Measurements from ENCODE around the gene BBS9. TPM values are rescaled to one million over a fixed set of nuclear protein-coding genes. Genes with fewer than 3 reads are reported as not detected.
"Not testable (repeated sequence)": the region's sequence is repeated elsewhere in the genome, so short reads cannot be mapped to it uniquely, and the experiment has no call there.

BBS9 gene
- total RNA-seq, 1 experiment from 2014 or later, result 4.7 TPM

DNA sequence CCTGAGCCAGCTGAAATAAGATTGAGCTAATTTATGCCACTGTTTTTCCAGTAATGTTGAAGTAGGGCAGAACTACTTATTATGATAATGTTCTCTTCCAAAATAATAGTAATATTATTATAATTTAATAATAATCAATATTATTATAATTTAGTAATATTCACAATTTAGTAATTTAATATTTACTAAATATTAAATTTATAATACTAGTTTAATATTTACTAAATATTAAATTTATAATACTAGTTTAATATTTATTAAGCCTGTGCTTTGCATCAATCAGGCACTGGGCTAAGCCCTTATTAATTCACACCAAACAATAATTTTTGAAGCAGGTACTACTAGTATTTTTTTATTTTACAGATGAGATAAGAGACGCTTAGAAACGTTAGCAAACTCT, 170.1 kb downstream of the BBS9 start:
- H3K4me1 Mint-ChIP-seq (ENCODE audit: low read depth, unreplicated experiment), result no peaks in the 10 kb centered on the region

DNA sequence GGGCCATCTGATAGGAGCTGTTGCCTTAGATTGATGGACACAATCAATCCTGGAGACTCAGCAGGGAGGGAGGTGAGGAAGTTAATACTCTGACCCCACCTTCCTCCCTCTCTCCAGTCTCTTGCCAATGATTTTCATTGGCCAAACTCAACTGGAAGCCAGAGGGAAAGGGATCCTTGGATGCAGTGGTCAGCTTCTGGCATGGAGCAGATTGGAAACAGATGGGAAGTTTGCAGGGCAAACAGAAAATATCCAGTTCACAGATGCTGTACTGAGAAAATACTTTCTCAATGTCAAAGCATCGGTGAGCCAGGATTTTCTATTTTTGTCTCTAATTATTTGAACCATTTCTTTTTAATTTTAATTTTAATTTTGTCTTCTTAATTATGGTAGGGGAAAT, 170.8 kb downstream of the BBS9 start:
- Histone ChIP-seq H3K4me3 (ENCODE audit: low read depth, low read length) (no peak overlapping the region), H3K9me3 (peaks cover 12% of the 10 kb centered on the region), H3K27me3 (replicated peaks; ENCODE audit: control insufficient read depth, insufficient read depth, low read length) (no peaks in the 10 kb centered on the region), H3K4me1 (no peaks in the 10 kb centered on the region), H3K36me3 (ENCODE audit: control insufficient read depth, insufficient read depth, low read length) (no peaks in the 10 kb centered on the region)
- Mint-ChIP-seq H3K9me3 (ENCODE audit: unreplicated experiment) (peaks cover 31% of the 10 kb centered on the region), H3K4me1 (ENCODE audit: low read depth, unreplicated experiment) (no peaks in the 10 kb centered on the region), H3K27me3 (ENCODE audit: insufficient read depth, unreplicated experiment) (no peaks in the 10 kb centered on the region), H3K36me3 (ENCODE audit: insufficient read depth, unreplicated experiment) (no peaks in the 10 kb centered on the region), H3K4me3 (ENCODE audit: unreplicated experiment) (no peak overlapping the region), H3K27ac (ENCODE audit: unreplicated experiment) (no peak overlapping the region)
- CTCF ChIA-PET, result no interaction called here
- TF ChIP-seq, protein P1, sequence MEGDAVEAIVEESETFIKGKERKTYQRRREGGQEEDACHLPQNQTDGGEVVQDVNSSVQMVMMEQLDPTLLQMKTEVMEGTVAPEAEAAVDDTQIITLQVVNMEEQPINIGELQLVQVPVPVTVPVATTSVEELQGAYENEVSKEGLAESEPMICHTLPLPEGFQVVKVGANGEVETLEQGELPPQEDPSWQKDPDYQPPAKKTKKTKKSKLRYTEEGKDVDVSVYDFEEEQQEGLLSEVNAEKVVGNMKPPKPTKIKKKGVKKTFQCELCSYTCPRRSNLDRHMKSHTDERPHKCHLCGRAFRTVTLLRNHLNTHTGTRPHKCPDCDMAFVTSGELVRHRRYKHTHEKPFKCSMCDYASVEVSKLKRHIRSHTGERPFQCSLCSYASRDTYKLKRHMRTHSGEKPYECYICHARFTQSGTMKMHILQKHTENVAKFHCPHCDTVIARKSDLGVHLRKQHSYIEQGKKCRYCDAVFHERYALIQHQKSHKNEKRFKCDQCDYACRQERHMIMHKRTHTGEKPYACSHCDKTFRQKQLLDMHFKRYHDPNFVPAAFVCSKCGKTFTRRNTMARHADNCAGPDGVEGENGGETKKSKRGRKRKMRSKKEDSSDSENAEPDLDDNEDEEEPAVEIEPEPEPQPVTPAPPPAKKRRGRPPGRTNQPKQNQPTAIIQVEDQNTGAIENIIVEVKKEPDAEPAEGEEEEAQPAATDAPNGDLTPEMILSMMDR (IDR thresholded peaks at IDR 0.05; ENCODE audit: insufficient read depth in 1 of 2, low read depth in 1 of 2, low read length in 1 of 2, severe bottlenecking in 1 of 2, unreplicated experiment in 1 of 2), result no peak
- DNase-seq, result no peak
- BruUV-seq (replicated peaks), result no TSS peak
- POLR2A ChIA-PET, result no interaction called here
- intact Hi-C loops (cut with micrococcal nuclease; ENCODE audit: unreplicated experiment), result no loop called here

More for the DNA sequence above, 170.1 kb downstream of the BBS9 start:
- TF ChIP-seq, protein P1 (IDR thresholded peaks at IDR 0.05; ENCODE audit: insufficient read depth in 1 of 2, low read depth in 1 of 2, low read length in 1 of 2, severe bottlenecking in 1 of 2, unreplicated experiment in 1 of 2), result no peak
- Histone ChIP-seq H3K9me3 (peaks cover 12% of the 10 kb centered on the region), H3K4me3 (ENCODE audit: low read depth, low read length) (no peak overlapping the region), H3K4me1 (no peaks in the 10 kb centered on the region), H3K27me3 (replicated peaks; ENCODE audit: control insufficient read depth, insufficient read depth, low read length) (no peaks in the 10 kb centered on the region), H3K36me3 (ENCODE audit: control insufficient read depth, insufficient read depth, low read length) (no peaks in the 10 kb centered on the region)
- Mint-ChIP-seq H3K4me3 (ENCODE audit: unreplicated experiment) (no peak overlapping the region), H3K36me3 (ENCODE audit: insufficient read depth, unreplicated experiment) (no peaks in the 10 kb centered on the region), H3K27ac (ENCODE audit: unreplicated experiment) (no peak overlapping the region), H3K9me3 (ENCODE audit: unreplicated experiment) (peaks cover 31% of the 10 kb centered on the region), H3K27me3 (ENCODE audit: insufficient read depth, unreplicated experiment) (no peaks in the 10 kb centered on the region)
- intact Hi-C loops (cut with micrococcal nuclease; ENCODE audit: unreplicated experiment), result no loop called here
- ChIA-PET CTCF (no interaction called here), POLR2A (no interaction called here)
- no TSS peak for BruUV-seq (replicated peaks)
- DNase-seq, result no peak

DNA sequence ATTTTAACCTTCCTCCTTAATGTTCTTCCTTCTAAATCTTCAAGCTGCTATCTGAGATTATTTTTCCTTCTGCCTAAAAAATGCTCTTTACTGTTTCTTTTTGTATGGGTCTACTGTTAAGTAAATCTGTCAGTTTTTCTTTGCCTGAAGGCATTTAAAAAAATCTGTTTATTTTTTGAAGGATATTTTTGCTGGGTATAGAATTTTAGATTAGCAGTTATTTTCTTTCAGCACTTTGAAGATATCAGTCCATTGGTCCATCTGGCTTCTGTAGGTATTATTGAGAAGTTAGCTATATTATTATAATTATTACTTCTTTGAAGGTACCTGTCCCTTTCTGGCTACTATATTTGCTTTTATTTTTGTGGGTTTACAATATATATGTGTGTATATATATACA, 171.4 kb downstream of the BBS9 start:
- H3K36me3 Mint-ChIP-seq (ENCODE audit: insufficient read depth, unreplicated experiment), result no peaks in the 10 kb centered on the region
- no peaks in the 10 kb centered on the region for H3K4me1 Mint-ChIP-seq (ENCODE audit: low read depth, unreplicated experiment)
- intact Hi-C loops (cut with micrococcal nuclease; ENCODE audit: unreplicated experiment), result no loop called here
- no peak overlapping the region for H3K4me3 Mint-ChIP-seq (ENCODE audit: unreplicated experiment)
- Histone ChIP-seq H3K9me3 (peaks cover 12% of the 10 kb centered on the region), H3K36me3 (ENCODE audit: control insufficient read depth, insufficient read depth, low read length) (no peaks in the 10 kb centered on the region), H3K27me3 (replicated peaks; ENCODE audit: control insufficient read depth, insufficient read depth, low read length) (no peaks in the 10 kb centered on the region), H3K4me3 (ENCODE audit: low read depth, low read length) (no peak overlapping the region), H3K4me1 (no peaks in the 10 kb centered on the region)
- ChIA-PET CTCF (no interaction called here), POLR2A (no interaction called here)
- DNase-seq, result no peak
- BruUV-seq (replicated peaks), result no TSS peak
- TF ChIP-seq, protein P1 (IDR thresholded peaks at IDR 0.05; ENCODE audit: insufficient read depth in 1 of 2, low read depth in 1 of 2, low read length in 1 of 2, severe bottlenecking in 1 of 2, unreplicated experiment in 1 of 2), result no peak
- H3K27ac Mint-ChIP-seq (ENCODE audit: unreplicated experiment), result no peak overlapping the region
- peaks cover 31% of the 10 kb centered on the region for H3K9me3 Mint-ChIP-seq (ENCODE audit: unreplicated experiment)
- peaks cover 1% of the 10 kb centered on the region for H3K27me3 Mint-ChIP-seq (ENCODE audit: insufficient read depth, unreplicated experiment)

DNA sequence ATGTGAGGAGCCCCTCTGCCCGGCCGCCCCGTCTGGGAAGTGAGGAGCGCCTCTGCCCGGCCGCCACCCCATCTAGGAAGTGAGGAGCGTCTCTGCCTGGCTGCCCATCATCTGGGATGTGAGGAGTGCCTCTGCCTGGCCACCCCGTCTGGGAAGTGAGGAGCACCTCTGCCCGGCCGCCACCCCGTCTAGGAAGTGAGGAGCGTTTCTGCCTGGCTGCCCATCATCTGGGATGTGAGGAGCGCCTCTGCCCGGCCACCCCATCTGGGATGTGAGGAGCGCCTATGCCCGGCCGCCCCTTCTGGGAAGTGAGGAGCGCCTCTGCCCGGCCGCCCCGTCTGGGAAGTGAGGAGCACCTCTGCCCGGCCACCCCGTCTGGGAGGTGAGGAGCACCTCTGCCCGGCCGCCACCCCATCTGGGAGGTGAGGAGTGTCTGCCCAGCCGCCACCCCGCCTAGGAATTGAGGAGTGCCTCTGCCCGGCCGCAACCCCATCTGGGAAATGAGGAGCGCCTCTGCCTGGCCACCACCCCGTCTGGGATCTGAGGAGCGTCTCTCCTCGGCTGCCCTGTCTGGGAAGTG, 174.7 kb downstream of the BBS9 start:
- H3K4me1 ChIP-seq; CTCF ChIA-PET; intact Hi-C loops (cut with micrococcal nuclease; ENCODE audit: unreplicated experiment); H3K4me3 Mint-ChIP-seq (ENCODE audit: unreplicated experiment); POLR2A ChIA-PET; H3K4me3 ChIP-seq (ENCODE audit: low read depth, low read length); H3K27me3 ChIP-seq (replicated peaks; ENCODE audit: control insufficient read depth, insufficient read depth, low read length); H3K36me3 Mint-ChIP-seq (ENCODE audit: insufficient read depth, unreplicated experiment); H3K27me3 Mint-ChIP-seq (ENCODE audit: insufficient read depth, unreplicated experiment); DNase-seq; H3K4me1 Mint-ChIP-seq (ENCODE audit: low read depth, unreplicated experiment); BruUV-seq (replicated peaks); H3K36me3 ChIP-seq (ENCODE audit: control insufficient read depth, insufficient read depth, low read length); H3K27ac Mint-ChIP-seq (ENCODE audit: unreplicated experiment): not testable (repeated sequence)
- peaks cover 31% of the 10 kb centered on the region for H3K9me3 Mint-ChIP-seq (ENCODE audit: unreplicated experiment)
- H3K9me3 ChIP-seq, result peaks cover 12% of the 10 kb centered on the region
